ENCODE results near the gene ADAMTS2.

The ADAMTS2 gene

DNA sequence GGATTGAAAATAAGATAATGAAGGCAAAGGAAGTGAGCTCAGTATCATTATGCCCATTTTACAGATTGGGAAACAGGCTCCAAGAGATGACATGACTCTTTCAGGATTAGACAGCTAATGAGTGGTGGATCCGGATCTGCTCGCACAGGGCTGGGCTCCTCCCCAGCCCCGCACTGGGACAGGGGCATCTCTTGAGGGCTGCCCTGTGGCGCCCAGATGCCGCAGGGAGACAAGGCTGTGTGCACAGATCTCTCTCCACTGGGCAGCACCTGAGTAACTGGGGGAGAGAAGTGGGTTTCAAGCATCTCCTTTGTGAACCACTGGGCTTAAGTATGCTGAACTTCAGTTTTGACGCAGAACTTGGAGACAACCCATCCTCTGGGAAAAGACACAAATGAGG lies 43.9 kb downstream of the ADAMTS2 start:
- no peak overlapping the region for H2AFZ ChIP-seq (ENCODE audit: low read depth, low read length)
- no peak overlapping the region for H3K23ac ChIP-seq (ENCODE audit: low read length in 2 of 2)
- no peaks in the 10 kb centered on the region for H3K36me3 ChIP-seq (ENCODE audit: control insufficient read depth in 1 of 2, insufficient read depth in 2 of 2, low read depth in 1 of 2, low read length in 2 of 2)
- H3K9me3 ChIP-seq (ENCODE audit: control insufficient read depth, low read length) = no peaks in the 10 kb centered on the region
- no peak overlapping the region for H4K8ac ChIP-seq (ENCODE audit: low read length)
- H3K27me3 ChIP-seq (ENCODE audit: control insufficient read depth in 1 of 2, insufficient read depth in 1 of 2, low read length in 2 of 2) = no peaks in the 10 kb centered on the region
- no peak overlapping the region for H2BK12ac ChIP-seq (ENCODE audit: low read length in 2 of 2)
- no peak overlapping the region for H2BK15ac ChIP-seq (ENCODE audit: low read depth, poor library complexity, severe bottlenecking)
- no peak overlapping the region for H3K18ac ChIP-seq (ENCODE audit: low read depth in 1 of 2, low read length in 2 of 2)
- H2AK5ac ChIP-seq (ENCODE audit: low read length, severe bottlenecking) = no peak overlapping the region
- 86% methylated on average over 6 of the region's 6 CpGs for WGBS
- peak overlapping the region in 1 of 2 experiments; percentile 31 for H3K4me3 ChIP-seq (ENCODE audit: insufficient read depth in 1 of 2, low read depth in 1 of 2, low read length in 2 of 2)
- H3K14ac ChIP-seq (ENCODE audit: low read length in 2 of 2) = peak overlapping the region in 1 of 2 experiments; percentile 2
- no peak overlapping the region for H3K4ac ChIP-seq (ENCODE audit: low read depth in 1 of 2, low read length in 2 of 2)
- H3K79me1 ChIP-seq (replicated peaks; ENCODE audit: low read length, poor library complexity, severe bottlenecking) = no peaks in the 10 kb centered on the region
- H2BK5ac ChIP-seq (ENCODE audit: low read depth, low read length, poor library complexity, severe bottlenecking) = no peak overlapping the region
- peak overlapping the region; percentile 72 for H3K9ac ChIP-seq (ENCODE audit: low read length)
- no peak for DNase-seq
- peak overlapping the region; percentile 58 for H2BK120ac ChIP-seq (ENCODE audit: low read depth, low read length)
- no peak overlapping the region for H4K91ac ChIP-seq (ENCODE audit: low read length)
- H3K4me1 ChIP-seq (ENCODE audit: control insufficient read depth, insufficient read depth, low read depth, low read length) = no peaks in the 10 kb centered on the region
- H3K27ac ChIP-seq (ENCODE audit: low read length, poor library complexity, severe bottlenecking) = no peak overlapping the region
- no peak overlapping the region for H3K4me2 ChIP-seq (ENCODE audit: low read length, poor library complexity, severe bottlenecking)

DNA sequence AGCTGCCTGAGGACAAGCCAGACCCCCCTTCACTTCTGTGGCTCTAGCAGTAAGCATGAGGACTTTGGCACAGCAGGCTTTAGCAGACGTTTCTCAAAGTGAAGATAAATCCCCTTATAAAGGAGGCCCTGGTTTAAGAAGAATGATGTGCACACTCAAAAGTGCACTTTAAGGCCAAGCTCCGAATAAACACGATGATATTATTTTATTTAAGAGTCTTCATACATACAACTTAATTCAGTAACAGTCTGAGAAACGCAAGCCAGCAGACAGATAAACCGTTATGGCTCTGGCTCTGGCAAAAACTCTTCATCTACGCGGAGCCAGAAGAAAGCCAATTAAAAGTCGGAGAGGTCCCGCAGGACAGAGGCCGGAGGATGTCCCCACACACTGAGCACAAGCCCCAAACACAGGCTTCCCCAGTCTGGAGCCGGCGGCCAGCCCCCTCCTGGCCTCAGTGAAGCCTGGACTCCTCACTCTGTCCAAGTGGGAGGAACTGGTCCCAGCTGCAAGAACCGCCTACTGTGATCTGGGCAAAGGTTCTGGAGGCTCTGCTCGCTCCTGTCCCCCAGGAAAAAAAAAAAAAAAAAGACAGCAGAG lies 44.6 kb downstream of the ADAMTS2 start:
- no peak overlapping the region for H3K4me2 ChIP-seq (ENCODE audit: low read length, poor library complexity, severe bottlenecking)
- no peak overlapping the region for H3K27ac ChIP-seq (ENCODE audit: low read length, poor library complexity, severe bottlenecking)
- peak overlapping the region in 1 of 2 experiments; percentile 28 for H3K4me3 ChIP-seq (ENCODE audit: insufficient read depth in 1 of 2, low read depth in 1 of 2, low read length in 2 of 2)
- H3K14ac ChIP-seq (ENCODE audit: low read length in 2 of 2) = no peak overlapping the region
- no peak overlapping the region for H3K4ac ChIP-seq (ENCODE audit: low read depth in 1 of 2, low read length in 2 of 2)
- no peak overlapping the region for H2AK5ac ChIP-seq (ENCODE audit: low read length, severe bottlenecking)
- no peak overlapping the region for H4K91ac ChIP-seq (ENCODE audit: low read length)
- H3K23ac ChIP-seq (ENCODE audit: low read length in 2 of 2) = no peak overlapping the region
- no peaks in the 10 kb centered on the region for H3K4me1 ChIP-seq (ENCODE audit: control insufficient read depth, insufficient read depth, low read depth, low read length)
- H2BK120ac ChIP-seq (ENCODE audit: low read depth, low read length) = no peak overlapping the region
- H3K36me3 ChIP-seq (ENCODE audit: control insufficient read depth in 1 of 2, insufficient read depth in 2 of 2, low read depth in 1 of 2, low read length in 2 of 2) = no peaks in the 10 kb centered on the region
- H3K18ac ChIP-seq (ENCODE audit: low read depth in 1 of 2, low read length in 2 of 2) = no peak overlapping the region
- H2BK5ac ChIP-seq (ENCODE audit: low read depth, low read length, poor library complexity, severe bottlenecking) = no peak overlapping the region
- no peaks in the 10 kb centered on the region for H3K27me3 ChIP-seq (ENCODE audit: control insufficient read depth in 1 of 2, insufficient read depth in 1 of 2, low read length in 2 of 2)
- no peak for DNase-seq
- H2AFZ ChIP-seq (ENCODE audit: low read depth, low read length) = no peak overlapping the region
- H3K79me1 ChIP-seq (replicated peaks; ENCODE audit: low read length, poor library complexity, severe bottlenecking) = no peaks in the 10 kb centered on the region
- H3K9me3 ChIP-seq (ENCODE audit: control insufficient read depth, low read length) = no peaks in the 10 kb centered on the region
- H3K9ac ChIP-seq (ENCODE audit: low read length) = peak overlapping the region; percentile 72
- H2BK12ac ChIP-seq (ENCODE audit: low read length in 2 of 2) = no peak overlapping the region
- WGBS = 58% methylated on average over 14 of the region's 14 CpGs
- H4K8ac ChIP-seq (ENCODE audit: low read length) = peak overlapping the region; percentile 14
- H2BK15ac ChIP-seq (ENCODE audit: low read depth, poor library complexity, severe bottlenecking) = peak overlapping the region; percentile 94

DNA sequence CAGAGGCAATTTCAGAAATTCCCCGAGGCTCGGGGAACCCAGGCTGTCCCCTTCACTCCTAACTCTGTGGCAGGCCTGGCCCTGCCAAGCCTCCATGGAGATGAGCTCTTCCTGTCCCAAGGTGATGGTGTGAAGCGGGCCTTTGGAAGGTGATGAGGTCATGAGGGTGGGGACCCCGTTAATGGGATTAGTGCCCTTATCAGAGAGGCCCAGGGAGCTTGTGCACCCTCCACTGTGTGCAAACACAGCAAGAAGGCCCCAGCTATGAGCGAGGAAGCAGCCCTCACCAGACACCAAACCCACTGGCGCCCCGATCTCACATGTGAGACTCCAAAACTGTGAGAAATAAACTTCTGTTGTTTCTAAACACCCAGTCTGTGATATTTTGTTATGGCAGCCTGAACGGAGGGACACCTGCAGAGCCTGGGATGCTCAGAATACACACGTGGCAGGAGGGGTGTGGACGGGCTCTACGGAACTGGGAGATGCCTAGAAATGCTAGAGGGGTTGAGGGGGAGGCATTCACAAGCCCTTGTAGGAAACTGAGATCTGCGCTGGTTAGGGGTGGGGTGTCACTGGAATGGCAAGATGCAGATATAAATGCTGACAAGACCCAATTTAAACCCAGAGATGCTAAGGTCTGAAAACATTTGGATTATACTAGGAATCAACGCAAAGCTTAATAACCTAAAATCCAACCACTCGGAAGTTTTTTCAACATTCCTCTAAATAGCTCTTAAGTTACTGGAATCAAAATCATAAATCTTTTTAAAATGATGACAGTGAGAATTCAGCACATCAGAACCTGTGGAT lies 46.9 kb downstream of the ADAMTS2 start:
- Histone ChIP-seq H3K18ac (ENCODE audit: low read depth in 1 of 2, low read length in 2 of 2) (no peak overlapping the region), H2BK120ac (ENCODE audit: low read depth, low read length) (no peak overlapping the region), H3K36me3 (ENCODE audit: control insufficient read depth in 1 of 2, insufficient read depth in 2 of 2, low read depth in 1 of 2, low read length in 2 of 2) (no peaks in the 10 kb centered on the region), H3K9ac (ENCODE audit: low read length) (no peak overlapping the region), H2BK5ac (ENCODE audit: low read depth, low read length, poor library complexity, severe bottlenecking) (no peak overlapping the region), H3K4ac (ENCODE audit: low read depth in 1 of 2, low read length in 2 of 2) (no peak overlapping the region), H3K27ac (ENCODE audit: low read length, poor library complexity, severe bottlenecking) (no peak overlapping the region), H3K27me3 (ENCODE audit: control insufficient read depth in 1 of 2, insufficient read depth in 1 of 2, low read length in 2 of 2) (no peaks in the 10 kb centered on the region), H2BK15ac (ENCODE audit: low read depth, poor library complexity, severe bottlenecking) (no peak overlapping the region), H3K9me3 (ENCODE audit: control insufficient read depth, low read length) (no peaks in the 10 kb centered on the region), H4K91ac (ENCODE audit: low read length) (no peak overlapping the region), H2AFZ (ENCODE audit: low read depth, low read length) (no peak overlapping the region), H3K4me1 (ENCODE audit: control insufficient read depth, insufficient read depth, low read depth, low read length) (no peaks in the 10 kb centered on the region), H3K4me3 (ENCODE audit: insufficient read depth in 1 of 2, low read depth in 1 of 2, low read length in 2 of 2) (no peak overlapping the region), H4K8ac (ENCODE audit: low read length) (no peak overlapping the region), H2AK5ac (ENCODE audit: low read length, severe bottlenecking) (no peak overlapping the region), H3K14ac (ENCODE audit: low read length in 2 of 2) (no peak overlapping the region), H3K79me1 (replicated peaks; ENCODE audit: low read length, poor library complexity, severe bottlenecking) (no peaks in the 10 kb centered on the region), H2BK12ac (ENCODE audit: low read length in 2 of 2) (no peak overlapping the region), H3K4me2 (ENCODE audit: low read length, poor library complexity, severe bottlenecking) (no peak overlapping the region), H3K23ac (ENCODE audit: low read length in 2 of 2) (no peak overlapping the region)
- DNase-seq = no peak
- 91% methylated on average over 12 of the region's 14 CpGs for WGBS

DNA sequence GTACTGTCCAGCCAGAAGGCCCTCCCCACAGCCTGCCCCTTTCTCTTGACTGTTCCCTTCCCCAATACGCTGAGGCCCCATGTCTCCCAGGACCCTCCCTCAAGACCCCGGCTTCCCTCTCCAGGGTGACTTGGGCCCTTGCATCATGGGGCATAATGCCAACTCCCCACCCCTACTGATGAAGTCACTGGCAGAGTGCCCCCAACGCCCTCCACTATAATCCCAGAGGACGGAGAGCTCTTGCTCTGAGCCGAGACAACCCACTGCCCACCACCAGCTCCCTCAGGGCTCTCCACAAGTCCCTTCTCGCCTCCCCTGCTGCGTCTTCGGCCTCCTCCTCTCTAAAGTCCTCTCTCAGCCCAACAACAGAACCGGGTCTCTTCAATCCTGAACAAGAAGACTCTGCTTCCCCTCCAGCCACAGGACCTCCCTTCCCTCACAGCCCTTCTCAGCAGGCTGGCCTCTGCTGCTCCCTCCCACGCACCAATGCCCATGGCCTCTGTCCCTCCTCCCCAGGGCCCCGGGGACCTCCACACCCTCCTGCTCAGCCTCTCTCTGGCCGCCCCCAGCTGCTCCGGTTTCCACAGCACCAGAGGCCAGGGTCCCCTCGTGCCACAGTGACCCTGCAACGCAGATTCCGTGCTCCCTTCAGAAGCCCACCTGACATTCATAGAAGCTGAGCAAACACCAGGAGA lies 47.6 kb downstream of the ADAMTS2 start:
- Histone ChIP-seq H3K23ac (ENCODE audit: low read length in 2 of 2) (peak overlapping the region in 1 of 2 experiments; percentile 17), H2BK15ac (ENCODE audit: low read depth, poor library complexity, severe bottlenecking) (peak overlapping the region; percentile 30), H3K18ac (ENCODE audit: low read depth in 1 of 2, low read length in 2 of 2) (no peak overlapping the region), H4K91ac (ENCODE audit: low read length) (no peak overlapping the region), H2BK120ac (ENCODE audit: low read depth, low read length) (no peak overlapping the region), H2BK12ac (ENCODE audit: low read length in 2 of 2) (no peak overlapping the region), H2AK5ac (ENCODE audit: low read length, severe bottlenecking) (no peak overlapping the region), H2BK5ac (ENCODE audit: low read depth, low read length, poor library complexity, severe bottlenecking) (no peak overlapping the region), H3K27ac (ENCODE audit: low read length, poor library complexity, severe bottlenecking) (no peak overlapping the region), H2AFZ (ENCODE audit: low read depth, low read length) (no peak overlapping the region), H3K36me3 (ENCODE audit: control insufficient read depth in 1 of 2, insufficient read depth in 2 of 2, low read depth in 1 of 2, low read length in 2 of 2) (no peaks in the 10 kb centered on the region), H3K14ac (ENCODE audit: low read length in 2 of 2) (peak overlapping the region in 1 of 2 experiments; percentile 18), H4K8ac (ENCODE audit: low read length) (no peak overlapping the region), H3K4me1 (ENCODE audit: control insufficient read depth, insufficient read depth, low read depth, low read length) (no peaks in the 10 kb centered on the region), H3K9ac (ENCODE audit: low read length) (peak overlapping the region; percentile 36), H3K4me2 (ENCODE audit: low read length, poor library complexity, severe bottlenecking) (no peak overlapping the region), H3K79me1 (replicated peaks; ENCODE audit: low read length, poor library complexity, severe bottlenecking) (no peaks in the 10 kb centered on the region), H3K9me3 (ENCODE audit: control insufficient read depth, low read length) (no peaks in the 10 kb centered on the region), H3K27me3 (ENCODE audit: control insufficient read depth in 1 of 2, insufficient read depth in 1 of 2, low read length in 2 of 2) (no peaks in the 10 kb centered on the region), H3K4ac (ENCODE audit: low read depth in 1 of 2, low read length in 2 of 2) (no peak overlapping the region), H3K4me3 (ENCODE audit: insufficient read depth in 1 of 2, low read depth in 1 of 2, low read length in 2 of 2) (no peak overlapping the region)
- DNase-seq = no peak
- 92% methylated on average over 16 of the region's 16 CpGs for WGBS
